Right lobe of liver (tissue), 6 donors: Measurements from ENCODE around the gene AP1M2. TPM values are rescaled to one million over a fixed set of nuclear protein-coding genes. Genes with fewer than 3 reads are reported as not detected.

Experiments
- ATAC-seq, 4 donors: fragments of 200-7000 bp; cut with Tn5 transposase; one replicate each; pipeline ENCODE4 v1.9.1; 2020; ENCODE audit warnings: mild to moderate bottlenecking in 4 of 4, moderate library complexity in 4 of 4
- DNase-seq, 3 donors: peaks; one replicate each; pipeline ENCODE4 v3.0.0-alpha.2; 2020
- H3K27ac ChIP-seq, 3 donors: fragments of 200-600 bp; one replicate each; pipeline ENCODE4 v1.8.0; 2022
- H3K27me3 ChIP-seq, 2 donors: fragments of 200-600 bp; one replicate each; pipeline ENCODE4 v1.8.0; 2022
- H3K36me3 ChIP-seq, 4 donors: fragments of 200-600 bp; sonication (generic) in 1 of 4; one replicate each; pipeline versions ENCODE4 v1.5.1 to v1.8.0; 2017 to 2022; ENCODE audit warnings: control low read depth in 1 of 4
- H3K4me1 ChIP-seq, 4 donors: fragments of 200-600 bp; sonication (generic) in 1 of 4; one replicate each; pipeline versions ENCODE4 v1.5.1 to v1.8.0; 2017 to 2022; ENCODE audit warnings: control low read depth in 1 of 4
- H3K4me3 ChIP-seq, 3 donors: fragments of 200-600 bp; one replicate each; pipeline ENCODE4 v1.8.0; 2022
- H3K9me3 ChIP-seq, 4 donors: fragments of 200-600 bp; sonication (generic) in 1 of 4; one replicate each; pipeline versions ENCODE4 v1.5.1 to v1.8.0; 2017 to 2022; ENCODE audit warnings: control low read depth in 1 of 4
- POLR2A ChIP-seq: fragments of 450-650 bp; IDR thresholded peaks from one replicate; pipeline ENCODE4 v1.6.1; 2017; ENCODE audit warnings: antibody characterized with exemption, mild to moderate bottlenecking
- WGBS: methylation state at CpG from one replicate; pipeline ENCODE4 v1.1.6; 2018; ENCODE audit warnings: low coverage, low lambda C conversion rate; ENCODE audit not compliant: insufficient coverage; ENCODE audit errors: missing lambda C conversion rate; 5-methylcytosine and 5-hydroxymethylcytosine counted together
- intact Hi-C, 2 donors: fragments of 100-400 bp; cut with DNase I; formaldehyde crosslinking; loops; one replicate each; pipeline versions ENCODE4 v1.11.2 to v1.14.1; 2022
- total RNA-seq, 6 experiments: library from RNA; depleted of rRNA in 2 of 6; stranded (reverse); fragments of >200 nt in 2 of 6; fragmentation: NEBNext Ultra II Directional in 3 of 6; extraction: Animal tissue kit (Norgen Biotek cat#: 25700) in 3 of 6; gene quantifications; one replicate each; pipeline versions ENCODE4 v1.1.0 to v1.2.4, GENCODE V29; 2016 to 2023
- TF ChIP-seq, protein P1 (sequence below), 4 donors: fragments of 200-600 bp in 3 of 4; fragments of 450-650 bp in 1 of 4; IDR thresholded peaks; one replicate each; pipeline versions ENCODE4 v1.5.1 to v1.8.0; 2016 to 2022; ENCODE audit warnings: antibody characterized with exemption in 4 of 4, mild to moderate bottlenecking in 2 of 4
- donor health status: DM: no; HTN: yes; CAD: no.
- donor health status: DM: no; HTN: no; CAD: no.
- donor health status: DM: no; HTN: no; CAD: no.
- donor health status: DM: no; HTN: yes; CAD: no.
- donor health status: DM: no; HTN: yes; CAD: no.

The AP1M2 gene
- total RNA-seq, 6 experiments from 2014 or later = 0.35 to 2.5 (median 0.75) TPM

DNA sequence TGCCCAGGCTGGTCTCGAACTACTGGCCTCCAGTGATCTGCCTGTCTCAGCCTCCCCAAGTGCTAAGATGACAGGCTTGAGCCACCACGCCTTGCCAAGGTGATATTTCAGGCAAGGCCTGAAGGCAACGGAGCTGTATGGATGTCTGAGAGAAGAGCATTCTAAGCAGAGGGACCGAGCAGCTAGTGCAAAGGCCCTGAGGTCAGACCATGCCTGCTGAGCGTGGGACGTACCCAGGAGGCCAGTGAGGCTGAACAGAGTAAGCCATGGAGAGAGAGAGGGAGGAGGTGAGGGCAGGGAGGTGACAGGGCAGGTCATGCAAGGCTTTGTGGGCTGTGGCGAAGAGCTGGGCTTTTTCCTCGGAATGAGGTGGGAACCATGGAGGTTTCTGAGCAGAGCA is 34.9 kb upstream of the AP1M2 start:
- intact Hi-C loops = no loop called here
- no peak overlapping the region for H3K4me3 ChIP-seq
- no peaks in the 10 kb centered on the region for H3K36me3 ChIP-seq
- H3K27ac ChIP-seq = no peak overlapping the region
- TF ChIP-seq, protein P1, sequence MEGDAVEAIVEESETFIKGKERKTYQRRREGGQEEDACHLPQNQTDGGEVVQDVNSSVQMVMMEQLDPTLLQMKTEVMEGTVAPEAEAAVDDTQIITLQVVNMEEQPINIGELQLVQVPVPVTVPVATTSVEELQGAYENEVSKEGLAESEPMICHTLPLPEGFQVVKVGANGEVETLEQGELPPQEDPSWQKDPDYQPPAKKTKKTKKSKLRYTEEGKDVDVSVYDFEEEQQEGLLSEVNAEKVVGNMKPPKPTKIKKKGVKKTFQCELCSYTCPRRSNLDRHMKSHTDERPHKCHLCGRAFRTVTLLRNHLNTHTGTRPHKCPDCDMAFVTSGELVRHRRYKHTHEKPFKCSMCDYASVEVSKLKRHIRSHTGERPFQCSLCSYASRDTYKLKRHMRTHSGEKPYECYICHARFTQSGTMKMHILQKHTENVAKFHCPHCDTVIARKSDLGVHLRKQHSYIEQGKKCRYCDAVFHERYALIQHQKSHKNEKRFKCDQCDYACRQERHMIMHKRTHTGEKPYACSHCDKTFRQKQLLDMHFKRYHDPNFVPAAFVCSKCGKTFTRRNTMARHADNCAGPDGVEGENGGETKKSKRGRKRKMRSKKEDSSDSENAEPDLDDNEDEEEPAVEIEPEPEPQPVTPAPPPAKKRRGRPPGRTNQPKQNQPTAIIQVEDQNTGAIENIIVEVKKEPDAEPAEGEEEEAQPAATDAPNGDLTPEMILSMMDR (IDR thresholded peaks at IDR 0.05) = no peak
- no peak for TF ChIP-seq POLR2A
- H3K4me1 ChIP-seq = peaks cover 0 to 10% (median 0%) of the 10 kb centered on the region in 4 donors
- no peak for ATAC-seq
- no peak for DNase-seq
- no peaks in the 10 kb centered on the region for H3K9me3 ChIP-seq
- no peaks in the 10 kb centered on the region for H3K27me3 ChIP-seq
- WGBS = 93% methylated on average over 6 of the region's 8 CpGs

DNA sequence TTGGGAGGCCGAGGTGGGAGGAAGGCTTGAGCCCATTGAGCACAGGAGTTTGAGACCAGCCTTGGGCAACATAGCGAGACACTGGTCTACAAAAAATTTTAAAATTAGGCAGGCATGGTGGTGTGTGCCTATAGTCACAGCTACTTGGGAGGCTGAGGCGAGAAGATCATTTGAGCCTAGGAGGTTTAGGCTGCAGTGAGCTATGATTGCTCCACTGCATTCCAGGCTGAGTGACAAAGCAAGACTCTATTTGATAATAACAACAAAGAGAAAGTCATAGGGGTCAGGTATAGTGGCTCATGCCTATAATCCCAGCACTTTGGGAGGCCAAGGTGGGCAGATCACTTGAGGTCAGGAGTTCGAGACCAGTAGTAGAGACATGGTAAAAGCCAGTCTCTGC is 33.7 kb upstream of the AP1M2 start:
- TF ChIP-seq, protein P1 (IDR thresholded peaks at IDR 0.05) = no peak
- no peak for TF ChIP-seq POLR2A
- H3K4me1 ChIP-seq = peaks cover 0 to 9% (median 0%) of the 10 kb centered on the region in 4 donors
- intact Hi-C loops = no loop called here

DNA sequence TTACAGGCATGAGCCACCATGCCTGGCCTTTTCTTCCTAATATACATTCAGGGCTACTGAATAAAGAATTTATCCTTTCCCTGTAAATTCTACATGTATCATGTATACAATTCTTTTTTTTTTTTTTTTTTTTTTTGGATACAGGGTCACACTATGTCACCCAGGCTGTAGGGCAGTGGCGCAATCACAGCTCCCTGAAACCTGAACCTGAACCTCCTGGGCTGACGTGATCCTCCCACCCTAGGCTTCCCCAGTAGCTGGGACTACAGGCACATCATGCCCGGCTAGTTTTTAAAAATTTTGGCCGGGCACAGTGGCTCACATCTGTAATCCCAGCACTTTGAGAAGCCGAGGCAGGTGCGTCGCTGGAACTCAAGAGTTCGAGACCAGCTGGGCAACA is 31.7 kb upstream of the AP1M2 start:
- intact Hi-C loops = no loop called here

More for the DNA sequence above, 33.7 kb upstream of the AP1M2 start:
- ATAC-seq (no peak), DNase-seq (no peak)
- H3K36me3 ChIP-seq = no peaks in the 10 kb centered on the region
- no peak overlapping the region for H3K4me3 ChIP-seq
- H3K27ac ChIP-seq = no peak overlapping the region
- H3K9me3 ChIP-seq = no peaks in the 10 kb centered on the region
- H3K27me3 ChIP-seq = no peaks in the 10 kb centered on the region
- 83% methylated on average over 3 of the region's 4 CpGs for WGBS

DNA sequence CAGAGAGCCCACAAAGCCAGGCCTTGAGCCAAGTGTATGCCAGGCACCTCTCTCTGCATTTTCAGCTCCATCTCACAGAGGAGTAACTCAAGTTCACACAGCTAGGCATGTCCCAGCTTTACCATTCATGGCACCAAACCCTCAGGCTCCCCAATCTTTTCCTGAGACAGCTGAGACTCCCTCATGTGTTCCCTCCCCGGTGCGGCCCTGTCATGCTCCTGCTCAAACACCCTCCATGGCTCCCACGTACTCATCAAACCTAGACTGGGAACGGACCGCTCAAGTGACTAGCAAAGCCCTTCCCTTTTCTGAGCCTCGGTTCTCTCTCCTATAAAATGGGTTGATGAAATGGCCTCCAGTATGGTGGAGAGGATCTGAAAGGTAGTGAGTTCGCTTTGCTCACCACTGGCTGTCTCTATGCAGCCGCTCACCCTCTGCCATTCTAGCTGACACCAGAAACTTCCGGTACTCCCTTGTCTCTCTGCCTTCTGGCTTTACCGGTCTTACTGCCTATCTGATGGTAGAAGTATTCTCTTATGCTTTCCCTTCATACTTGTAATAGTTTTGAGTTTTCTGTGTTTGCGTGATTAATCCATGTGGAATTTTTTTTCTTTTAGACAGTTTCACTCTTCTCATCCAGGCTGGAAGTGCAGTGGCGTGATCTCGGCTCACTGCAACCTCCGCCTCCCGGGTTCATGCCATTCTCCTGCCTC is 30.5 kb upstream of the AP1M2 start:
- H3K4me3 ChIP-seq = no peak overlapping the region
- H3K36me3 ChIP-seq = no peaks in the 10 kb centered on the region
- whole genome bisulfite sequencing = 76% methylated on average over 10 of the region's 15 CpGs
- peak in 3 of 4 donors; percentile 19 to 36 (median 31) for ATAC-seq
- intact Hi-C loops = no loop called here
- TF ChIP-seq, protein P1 (IDR thresholded peaks at IDR 0.05) = no peak
- TF ChIP-seq POLR2A = no peak
- H3K27me3 ChIP-seq = no peaks in the 10 kb centered on the region
- DNase-seq = no peak
- no peaks in the 10 kb centered on the region for H3K4me1 ChIP-seq
- H3K27ac ChIP-seq = no peak overlapping the region
- H3K9me3 ChIP-seq = no peaks in the 10 kb centered on the region

More for the DNA sequence above, 31.7 kb upstream of the AP1M2 start:
- no peaks in the 10 kb centered on the region for H3K4me1 ChIP-seq
- no peak for DNase-seq
- H3K4me3 ChIP-seq = no peak overlapping the region
- TF ChIP-seq, protein P1 (IDR thresholded peaks at IDR 0.05) = no peak
- TF ChIP-seq POLR2A = no peak
- no peaks in the 10 kb centered on the region for H3K9me3 ChIP-seq
- H3K27me3 ChIP-seq = no peaks in the 10 kb centered on the region
- H3K27ac ChIP-seq = no peak overlapping the region
- H3K36me3 ChIP-seq = no peaks in the 10 kb centered on the region
- WGBS = 87% methylated on average over 8 of the region's 8 CpGs
- no peak for ATAC-seq
